Breast epithelium (tissue), 3 donors: ENCODE results near the gene ZNF831.

Source experiments
- POLR2AphosphoS5 ChIP-seq, 3 donors: sonication (generic); formaldehyde crosslinking; IDR thresholded peaks; one replicate each; pipeline ENCODE4 v1.6.1; 2017; ENCODE audit warnings: antibody characterized with exemption in 3 of 3
- TF ChIP-seq, protein P1 (sequence below), 3 donors: fragments of 450-650 bp; IDR thresholded peaks; one replicate each; pipeline ENCODE4 v1.5.1; 2016 to 2017; ENCODE audit warnings: antibody characterized with exemption in 3 of 3, mild to moderate bottlenecking in 3 of 3, moderate library complexity in 3 of 3

DNA sequence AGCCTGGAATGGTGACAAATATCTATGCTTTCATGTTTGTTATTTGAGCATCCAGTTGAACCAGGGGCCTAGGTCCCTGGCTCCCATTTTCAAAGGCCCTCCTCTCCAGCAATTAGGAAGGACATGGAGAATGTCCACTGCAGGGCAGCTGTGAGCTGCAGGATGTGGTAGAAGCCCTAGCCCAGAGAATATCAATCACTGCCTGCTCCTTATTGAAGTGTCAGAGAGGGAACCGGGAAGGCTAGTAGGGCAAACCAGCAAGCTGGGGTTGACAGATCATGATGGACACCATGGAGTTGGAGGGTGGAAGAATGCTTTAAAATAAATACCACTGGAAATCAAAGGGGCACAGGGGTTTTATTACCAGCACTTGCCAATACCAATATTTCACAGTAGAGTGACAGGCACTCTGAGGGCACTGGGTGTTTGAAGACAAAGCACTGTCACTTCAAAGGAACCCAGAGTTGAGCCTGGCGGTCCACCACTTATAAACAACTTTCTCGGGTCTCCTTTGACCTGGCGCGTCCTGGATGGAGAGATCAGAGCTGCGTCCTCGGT lies 47.7 kb downstream of the ZNF831 start:
- no peak for TF ChIP-seq POLR2AphosphoS5 (IDR thresholded peaks at IDR 0.05)
- TF ChIP-seq, protein P1, sequence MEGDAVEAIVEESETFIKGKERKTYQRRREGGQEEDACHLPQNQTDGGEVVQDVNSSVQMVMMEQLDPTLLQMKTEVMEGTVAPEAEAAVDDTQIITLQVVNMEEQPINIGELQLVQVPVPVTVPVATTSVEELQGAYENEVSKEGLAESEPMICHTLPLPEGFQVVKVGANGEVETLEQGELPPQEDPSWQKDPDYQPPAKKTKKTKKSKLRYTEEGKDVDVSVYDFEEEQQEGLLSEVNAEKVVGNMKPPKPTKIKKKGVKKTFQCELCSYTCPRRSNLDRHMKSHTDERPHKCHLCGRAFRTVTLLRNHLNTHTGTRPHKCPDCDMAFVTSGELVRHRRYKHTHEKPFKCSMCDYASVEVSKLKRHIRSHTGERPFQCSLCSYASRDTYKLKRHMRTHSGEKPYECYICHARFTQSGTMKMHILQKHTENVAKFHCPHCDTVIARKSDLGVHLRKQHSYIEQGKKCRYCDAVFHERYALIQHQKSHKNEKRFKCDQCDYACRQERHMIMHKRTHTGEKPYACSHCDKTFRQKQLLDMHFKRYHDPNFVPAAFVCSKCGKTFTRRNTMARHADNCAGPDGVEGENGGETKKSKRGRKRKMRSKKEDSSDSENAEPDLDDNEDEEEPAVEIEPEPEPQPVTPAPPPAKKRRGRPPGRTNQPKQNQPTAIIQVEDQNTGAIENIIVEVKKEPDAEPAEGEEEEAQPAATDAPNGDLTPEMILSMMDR (IDR thresholded peaks at IDR 0.05), result no peak
